ENCODE results near the gene IGSF21. TPM values are rescaled to one million over a fixed set of nuclear protein-coding genes. Genes with fewer than 3 reads are reported as not detected.

IGSF21 gene
- total RNA-seq, 3 donors from 2014 or later (not counting 1 experiment from before 2014, with no cell fraction given) = not detected

- ATAC-seq (no peak), DNase-seq (no peak)
- no peaks in the 10 kb centered on the region for H3K4me1 ChIP-seq (ENCODE audit: control insufficient read depth, insufficient read depth, low read length)
- peaks cover 2% of the 10 kb centered on the region for H3K27me3 ChIP-seq (ENCODE audit: control insufficient read depth, insufficient read depth, low read length)
- no peaks in the 10 kb centered on the region for H3K9me3 ChIP-seq (ENCODE audit: control insufficient read depth, insufficient read depth, low read length)
- no peak overlapping the region for H3K4me3 ChIP-seq (ENCODE audit: low read length)
- Mint-ChIP-seq H3K9me3 (no peaks in the 10 kb centered on the region), H3K27ac (no peak overlapping the region), H3K4me1 (no peaks in the 10 kb centered on the region), H3K36me3 (no peaks in the 10 kb centered on the region), H3K27me3 (ENCODE audit: low read depth in 2 of 2) (peaks cover 8 to 21% of the 10 kb centered on the region in 2 donors), H3K4me3 (no peak overlapping the region)
- no peak for TF ChIP-seq CTCF (IDR thresholded peaks at IDR 0.05)
- intact Hi-C loops (cut with micrococcal nuclease) = no loop called here
- H3K36me3 ChIP-seq (ENCODE audit: control insufficient read depth, insufficient read depth, low read length) = no peaks in the 10 kb centered on the region
- H3K27ac ChIP-seq (ENCODE audit: low read length) = no peak overlapping the region
- WGBS (ENCODE audit: insufficient coverage) = 86% methylated on average over 7 of the region's 7 CpGs
These were observed 71.4 kb downstream of the IGSF21 start for GRCh38 chr1:18179009-18179408.

- H3K4me1 ChIP-seq (ENCODE audit: control insufficient read depth, insufficient read depth, low read length) = no peaks in the 10 kb centered on the region
- H3K27me3 ChIP-seq (ENCODE audit: control insufficient read depth, insufficient read depth, low read length) = no peaks in the 10 kb centered on the region
- no peaks in the 10 kb centered on the region for H3K9me3 ChIP-seq (ENCODE audit: control insufficient read depth, insufficient read depth, low read length)
- Mint-ChIP-seq H3K36me3 (no peaks in the 10 kb centered on the region), H3K9me3 (no peaks in the 10 kb centered on the region), H3K27me3 (ENCODE audit: low read depth in 2 of 2) (peaks cover 7 to 19% of the 10 kb centered on the region in 2 donors), H3K27ac (no peak overlapping the region), H3K4me1 (no peaks in the 10 kb centered on the region), H3K4me3 (no peak overlapping the region)
- no peak overlapping the region for H3K4me3 ChIP-seq (ENCODE audit: low read length)
- 58% methylated on average over 13 of the region's 13 CpGs for WGBS (ENCODE audit: insufficient coverage)
- no peak for ATAC-seq
- no peak for TF ChIP-seq CTCF (IDR thresholded peaks at IDR 0.05)
- no peak overlapping the region for H3K27ac ChIP-seq (ENCODE audit: low read length)
- DNase-seq = no peak
- no peaks in the 10 kb centered on the region for H3K36me3 ChIP-seq (ENCODE audit: control insufficient read depth, insufficient read depth, low read length)
- intact Hi-C loops (cut with micrococcal nuclease) = no loop called here
These were observed 75.0 kb downstream of the IGSF21 start for GRCh38 chr1:18182398-18183160.

- no peaks in the 10 kb centered on the region for H3K36me3 Mint-ChIP-seq
- H3K4me1 ChIP-seq (ENCODE audit: control insufficient read depth, insufficient read depth, low read length) = no peaks in the 10 kb centered on the region
- no peaks in the 10 kb centered on the region for H3K27me3 ChIP-seq (ENCODE audit: control insufficient read depth, insufficient read depth, low read length)
- no peak for TF ChIP-seq CTCF (IDR thresholded peaks at IDR 0.05)
- H3K4me1 Mint-ChIP-seq = no peaks in the 10 kb centered on the region
- no peak overlapping the region for H3K27ac Mint-ChIP-seq
- ATAC-seq (no peak), DNase-seq (no peak)
- 90% methylated on average over 7 of the region's 7 CpGs for WGBS (ENCODE audit: insufficient coverage)
- peaks cover 3 to 17% of the 10 kb centered on the region in 2 donors for H3K27me3 Mint-ChIP-seq (ENCODE audit: low read depth in 2 of 2)
- intact Hi-C loops (cut with micrococcal nuclease) = no loop called here
- no peak overlapping the region for H3K4me3 ChIP-seq (ENCODE audit: low read length)
- H3K27ac ChIP-seq (ENCODE audit: low read length) = no peak overlapping the region
- H3K9me3 ChIP-seq (ENCODE audit: control insufficient read depth, insufficient read depth, low read length) = no peaks in the 10 kb centered on the region
- no peaks in the 10 kb centered on the region for H3K36me3 ChIP-seq (ENCODE audit: control insufficient read depth, insufficient read depth, low read length)
- no peaks in the 10 kb centered on the region for H3K9me3 Mint-ChIP-seq
- H3K4me3 Mint-ChIP-seq = no peak overlapping the region
These were observed 75.9 kb downstream of the IGSF21 start for GRCh38 chr1:18183533-18183932.

GRCh38 chr1:18187054-18187453, 79.5 kb downstream of the IGSF21 start:
- no peaks in the 10 kb centered on the region for H3K36me3 Mint-ChIP-seq
- Histone ChIP-seq H3K4me3 (ENCODE audit: low read length) (no peak overlapping the region), H3K27ac (ENCODE audit: low read length) (no peak overlapping the region), H3K9me3 (ENCODE audit: control insufficient read depth, insufficient read depth, low read length) (no peaks in the 10 kb centered on the region), H3K4me1 (ENCODE audit: control insufficient read depth, insufficient read depth, low read length) (no peaks in the 10 kb centered on the region), H3K27me3 (ENCODE audit: control insufficient read depth, insufficient read depth, low read length) (no peaks in the 10 kb centered on the region), H3K36me3 (ENCODE audit: control insufficient read depth, insufficient read depth, low read length) (no peaks in the 10 kb centered on the region)
- no peaks in the 10 kb centered on the region for H3K9me3 Mint-ChIP-seq
- H3K27me3 Mint-ChIP-seq (ENCODE audit: low read depth in 2 of 2) = peaks cover 6 to 9% of the 10 kb centered on the region in 2 donors
- no peak for ATAC-seq
- no peak overlapping the region for H3K4me3 Mint-ChIP-seq
- H3K4me1 Mint-ChIP-seq = no peaks in the 10 kb centered on the region
- no peak overlapping the region for H3K27ac Mint-ChIP-seq
- intact Hi-C loops (cut with micrococcal nuclease) = no loop called here
- DNase-seq = no peak
- WGBS (ENCODE audit: insufficient coverage) = 85% methylated on average over 3 of the region's 5 CpGs
- TF ChIP-seq CTCF (IDR thresholded peaks at IDR 0.05) = no peak
